ENCODE data around the gene LHFPL2.

DNA sequence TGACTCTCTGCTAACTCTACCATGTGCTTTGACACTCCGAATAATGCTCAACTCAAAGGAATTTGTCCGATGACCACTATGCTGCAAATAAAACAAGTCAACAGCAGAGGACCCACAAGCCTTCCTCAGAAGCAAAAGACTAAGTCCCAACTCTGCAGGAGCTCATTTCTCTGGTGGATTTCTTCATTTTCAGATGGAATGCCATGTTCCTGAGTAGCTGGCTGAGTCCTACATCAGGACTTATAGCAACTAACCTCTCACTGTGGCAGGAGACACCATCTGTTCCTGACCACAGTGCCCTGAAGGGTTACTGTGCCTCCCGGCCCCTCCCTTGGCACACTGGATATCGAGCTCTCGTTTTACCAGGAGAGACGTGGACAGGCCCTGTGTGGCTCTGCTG is 20.8 kb downstream of the LHFPL2 start:
- TF ChIP-seq, protein P1, sequence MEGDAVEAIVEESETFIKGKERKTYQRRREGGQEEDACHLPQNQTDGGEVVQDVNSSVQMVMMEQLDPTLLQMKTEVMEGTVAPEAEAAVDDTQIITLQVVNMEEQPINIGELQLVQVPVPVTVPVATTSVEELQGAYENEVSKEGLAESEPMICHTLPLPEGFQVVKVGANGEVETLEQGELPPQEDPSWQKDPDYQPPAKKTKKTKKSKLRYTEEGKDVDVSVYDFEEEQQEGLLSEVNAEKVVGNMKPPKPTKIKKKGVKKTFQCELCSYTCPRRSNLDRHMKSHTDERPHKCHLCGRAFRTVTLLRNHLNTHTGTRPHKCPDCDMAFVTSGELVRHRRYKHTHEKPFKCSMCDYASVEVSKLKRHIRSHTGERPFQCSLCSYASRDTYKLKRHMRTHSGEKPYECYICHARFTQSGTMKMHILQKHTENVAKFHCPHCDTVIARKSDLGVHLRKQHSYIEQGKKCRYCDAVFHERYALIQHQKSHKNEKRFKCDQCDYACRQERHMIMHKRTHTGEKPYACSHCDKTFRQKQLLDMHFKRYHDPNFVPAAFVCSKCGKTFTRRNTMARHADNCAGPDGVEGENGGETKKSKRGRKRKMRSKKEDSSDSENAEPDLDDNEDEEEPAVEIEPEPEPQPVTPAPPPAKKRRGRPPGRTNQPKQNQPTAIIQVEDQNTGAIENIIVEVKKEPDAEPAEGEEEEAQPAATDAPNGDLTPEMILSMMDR (IDR thresholded peaks at IDR 0.05; ENCODE audit: insufficient read depth, low read length, poor library complexity, severe bottlenecking) = no peak
- no peak for TF ChIP-seq EZH2phosphoT487 (conservative IDR thresholded peaks at IDR 0.05; ENCODE audit: low read length)
